ENCODE measurements around the gene ZNF358. TPM values are rescaled to one million over a fixed set of nuclear protein-coding genes. Genes with fewer than 3 reads are reported as not detected.

ZNF358 gene
- total and polyA plus RNA-seq, 2 of the 13 experiments (the other 11 are each of a cell fraction or from before 2014, with no cell fraction given) = 9.1 to 37.0 TPM

- no peak for FAIRE-seq
- H3K4me1 ChIP-seq (ENCODE audit: insufficient read depth, low read length) = peaks cover 4% of the 10 kb centered on the region; the same call in 1 of the 2 replicates
- H3K9ac ChIP-seq (ENCODE audit: insufficient read depth, low read depth, low read length) = no peak overlapping the region
- intact Hi-C loops (cut with micrococcal nuclease; ENCODE audit: unreplicated experiment) (no loop called here), in situ Hi-C loops (cut with HindIII; ENCODE audit: extremely low pct_ligation_motif_present, low pct_unique_long_range_greater_than_20kb) (no loop called here)
- no peaks in the 10 kb centered on the region for H4K20me1 ChIP-seq (ENCODE audit: insufficient read depth, low read length)
- no peak overlapping the region for H3K4me2 ChIP-seq (ENCODE audit: low read depth, low read length)
- H2AFZ ChIP-seq (ENCODE audit: low read length) = no peak overlapping the region
- H3K36me3 ChIP-seq (replicated peaks in 1 of 2; ENCODE audit: control insufficient read depth in 1 of 2, insufficient read depth in 2 of 2, low read length in 2 of 2) = peaks cover 1 to 8% of the 10 kb centered on the region in 2 experiments; a peak in 4 of 5 replicates
- no TSS peak for BruUV-seq (replicated peaks)
- no peaks in the 10 kb centered on the region for H3K9me3 ChIP-seq (ENCODE audit: low read length)
- no peak for DNase-seq (ENCODE audit: low spot score)
- H3K27ac ChIP-seq (ENCODE audit: extremely low read length, insufficient read depth, low read length) = no peak overlapping the region
- POLR2A ChIA-PET = no interaction called here
- CTCF ChIA-PET (ENCODE audit: low intra/inter-chr PET ratio, low total read pairs) = no interaction called here
- ATAC-seq = no peak
- no peaks in the 10 kb centered on the region for H3K27me3 ChIP-seq (ENCODE audit: control insufficient read depth in 1 of 2, insufficient read depth in 2 of 2, low read length in 2 of 2)
- TF ChIP-seq MTF2 (CRISPR knock-in tag; IDR thresholded peaks at IDR 0.05; ENCODE audit: borderline replicate concordance) (no peak), TEF (CRISPR knock-in tag; IDR thresholded peaks at IDR 0.05) (no peak), JUNB (CRISPR knock-in tag; IDR thresholded peaks at IDR 0.05; ENCODE audit: borderline replicate concordance) (no peak), CREB3 (CRISPR knock-in tag; IDR thresholded peaks at IDR 0.05) (no peak), ZBTB2 (CRISPR knock-in tag; IDR thresholded peaks at IDR 0.05; ENCODE audit: low read depth) (no peak), MLLT10 (CRISPR knock-in tag; IDR thresholded peaks at IDR 0.05) (no peak), NFYB (CRISPR knock-in tag; IDR thresholded peaks at IDR 0.05) (no peak), HCFC1 (IDR thresholded peaks at IDR 0.05; ENCODE audit: low read depth, low read length) (no peak)
- H3K79me2 ChIP-seq (ENCODE audit: insufficient read depth, low read length) = no peaks in the 10 kb centered on the region
- 91% methylated on average over 11 of the region's 28 CpGs for WGBS (ENCODE audit: low lambda C conversion rate)
- H3K4me3 ChIP-seq (replicated peaks in 1 of 3; ENCODE audit: insufficient read depth in 1 of 3, low read depth in 2 of 3, low read length in 3 of 3) = no peak overlapping the region
Observed at GRCh38 chr19:7539827-7540425, 24.0 kb downstream of the ZNF358 start.

Measured in HepG2 (cell line).